ENCODE measurements around the gene DNAJC6. TPM values are rescaled to one million over a fixed set of nuclear protein-coding genes. Genes with fewer than 3 reads are reported as not detected.

Gene DNAJC6
- total RNA-seq, 1 experiment from 2014 or later, result 6.2 TPM

DNA sequence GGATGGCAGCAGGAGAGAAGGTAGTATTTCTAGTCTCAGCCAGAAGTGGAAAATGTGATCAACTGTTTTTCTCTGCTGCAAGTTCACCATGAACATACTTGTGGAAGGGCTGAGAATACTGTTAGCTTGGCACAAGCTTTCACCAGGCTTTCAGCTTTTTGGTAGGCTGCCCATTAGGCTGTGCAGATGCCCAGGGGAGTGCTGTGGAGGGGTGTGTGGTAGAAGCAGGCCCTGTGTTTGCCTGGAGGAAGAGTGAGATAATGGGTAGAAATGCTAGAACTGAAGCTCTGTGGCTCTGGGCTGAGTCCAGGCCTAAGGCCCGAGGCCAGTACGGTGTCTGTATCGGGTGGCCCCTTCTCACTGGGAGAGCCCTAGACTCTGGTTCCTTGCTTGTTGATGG is 9.8 kb downstream of the DNAJC6 start:
- peaks cover 6% of the 10 kb centered on the region for H3K36me3 Mint-ChIP-seq (ENCODE audit: insufficient read depth, unreplicated experiment)
- ChIA-PET CTCF (interaction anchor here (0.6 kb wide), 1 partner anchor 10 kb away, joined by 4 read pairs; the partner anchor contains the start of gene DNAJC6), POLR2A (no interaction called here)
- DNase-seq, result no peak
- H3K27ac Mint-ChIP-seq (ENCODE audit: unreplicated experiment), result no peak overlapping the region
- TF ChIP-seq, protein P1, sequence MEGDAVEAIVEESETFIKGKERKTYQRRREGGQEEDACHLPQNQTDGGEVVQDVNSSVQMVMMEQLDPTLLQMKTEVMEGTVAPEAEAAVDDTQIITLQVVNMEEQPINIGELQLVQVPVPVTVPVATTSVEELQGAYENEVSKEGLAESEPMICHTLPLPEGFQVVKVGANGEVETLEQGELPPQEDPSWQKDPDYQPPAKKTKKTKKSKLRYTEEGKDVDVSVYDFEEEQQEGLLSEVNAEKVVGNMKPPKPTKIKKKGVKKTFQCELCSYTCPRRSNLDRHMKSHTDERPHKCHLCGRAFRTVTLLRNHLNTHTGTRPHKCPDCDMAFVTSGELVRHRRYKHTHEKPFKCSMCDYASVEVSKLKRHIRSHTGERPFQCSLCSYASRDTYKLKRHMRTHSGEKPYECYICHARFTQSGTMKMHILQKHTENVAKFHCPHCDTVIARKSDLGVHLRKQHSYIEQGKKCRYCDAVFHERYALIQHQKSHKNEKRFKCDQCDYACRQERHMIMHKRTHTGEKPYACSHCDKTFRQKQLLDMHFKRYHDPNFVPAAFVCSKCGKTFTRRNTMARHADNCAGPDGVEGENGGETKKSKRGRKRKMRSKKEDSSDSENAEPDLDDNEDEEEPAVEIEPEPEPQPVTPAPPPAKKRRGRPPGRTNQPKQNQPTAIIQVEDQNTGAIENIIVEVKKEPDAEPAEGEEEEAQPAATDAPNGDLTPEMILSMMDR (IDR thresholded peaks at IDR 0.05; ENCODE audit: insufficient read depth in 1 of 2, low read depth in 1 of 2, low read length in 1 of 2, severe bottlenecking in 1 of 2, unreplicated experiment in 1 of 2), result no peak
- Histone ChIP-seq H3K27me3 (replicated peaks; ENCODE audit: control insufficient read depth, insufficient read depth, low read length) (no peaks in the 10 kb centered on the region), H3K4me1 (no peaks in the 10 kb centered on the region), H3K9me3 (no peaks in the 10 kb centered on the region), H3K36me3 (ENCODE audit: control insufficient read depth, insufficient read depth, low read length) (no peaks in the 10 kb centered on the region), H3K4me3 (ENCODE audit: low read depth, low read length) (no peak overlapping the region)
- no peaks in the 10 kb centered on the region for H3K27me3 Mint-ChIP-seq (ENCODE audit: insufficient read depth, unreplicated experiment)
- BruUV-seq (replicated peaks), result no TSS peak
- H3K4me1 Mint-ChIP-seq (ENCODE audit: low read depth, unreplicated experiment), result no peaks in the 10 kb centered on the region
- no peaks in the 10 kb centered on the region for H3K9me3 Mint-ChIP-seq (ENCODE audit: unreplicated experiment)
- intact Hi-C loops (cut with micrococcal nuclease; ENCODE audit: unreplicated experiment), result no loop called here
- no peak overlapping the region for H3K4me3 Mint-ChIP-seq (ENCODE audit: unreplicated experiment)

DNA sequence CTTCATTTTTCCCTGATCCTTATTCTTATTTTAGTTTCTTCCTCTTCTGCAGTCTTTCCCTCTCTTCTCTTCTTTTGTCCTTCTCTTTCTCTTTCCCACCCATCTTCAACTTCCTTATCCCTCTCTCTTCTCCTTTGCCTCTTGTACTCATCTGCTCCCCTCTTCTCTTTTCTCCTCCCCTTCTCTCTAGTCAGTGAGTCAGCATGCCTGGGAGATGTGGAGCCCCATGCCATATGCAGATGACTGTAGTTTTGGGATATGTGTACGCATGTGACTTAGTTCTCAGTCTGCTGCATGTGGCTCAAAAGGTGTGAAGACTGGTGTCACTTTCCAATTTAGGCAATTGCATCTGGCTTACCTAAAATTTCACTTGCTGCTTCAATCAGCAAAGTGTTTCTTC is 10.4 kb downstream of the DNAJC6 start:
- ChIA-PET POLR2A (no interaction called here), CTCF (no interaction called here)
- BruUV-seq (replicated peaks), result no TSS peak
- H3K4me3 ChIP-seq (ENCODE audit: low read depth, low read length), result no peak overlapping the region
- no peaks in the 10 kb centered on the region for H3K9me3 Mint-ChIP-seq (ENCODE audit: unreplicated experiment)
- H3K4me1 Mint-ChIP-seq (ENCODE audit: low read depth, unreplicated experiment), result no peaks in the 10 kb centered on the region
- no peaks in the 10 kb centered on the region for H3K27me3 Mint-ChIP-seq (ENCODE audit: insufficient read depth, unreplicated experiment)
- no peaks in the 10 kb centered on the region for H3K36me3 ChIP-seq (ENCODE audit: control insufficient read depth, insufficient read depth, low read length)
- intact Hi-C loops (cut with micrococcal nuclease; ENCODE audit: unreplicated experiment), result no loop called here
- H3K4me3 Mint-ChIP-seq (ENCODE audit: unreplicated experiment), result no peak overlapping the region
- DNase-seq, result no peak
- TF ChIP-seq, protein P1 (IDR thresholded peaks at IDR 0.05; ENCODE audit: insufficient read depth in 1 of 2, low read depth in 1 of 2, low read length in 1 of 2, severe bottlenecking in 1 of 2, unreplicated experiment in 1 of 2), result no peak
- no peaks in the 10 kb centered on the region for H3K4me1 ChIP-seq
- peaks cover 6% of the 10 kb centered on the region for H3K36me3 Mint-ChIP-seq (ENCODE audit: insufficient read depth, unreplicated experiment)
- no peaks in the 10 kb centered on the region for H3K9me3 ChIP-seq
- no peaks in the 10 kb centered on the region for H3K27me3 ChIP-seq (replicated peaks; ENCODE audit: control insufficient read depth, insufficient read depth, low read length)
- H3K27ac Mint-ChIP-seq (ENCODE audit: unreplicated experiment), result no peak overlapping the region

DNA sequence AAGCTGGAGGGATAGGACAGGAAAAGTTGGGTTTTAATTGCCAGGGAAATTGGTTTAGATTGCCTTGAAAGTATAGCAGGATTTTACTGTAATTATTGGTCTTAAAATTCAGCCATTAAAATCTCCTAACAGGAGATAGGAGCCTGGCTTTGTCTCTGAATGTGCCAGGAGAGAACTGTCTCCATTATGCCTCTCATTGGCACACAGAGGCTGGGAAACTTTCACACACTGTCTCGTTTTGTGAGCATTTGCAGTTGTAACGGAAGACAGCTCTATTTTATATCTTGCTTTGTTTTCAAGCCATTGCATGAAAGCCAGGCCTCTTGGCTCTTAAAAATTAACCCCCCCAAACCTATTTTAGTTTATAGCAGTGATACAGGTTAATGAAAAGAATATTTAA is 12.5 kb downstream of the DNAJC6 start:
- ChIA-PET POLR2A (no interaction called here), CTCF (no interaction called here)
- no peaks in the 10 kb centered on the region for H3K4me1 ChIP-seq
- H3K36me3 ChIP-seq (ENCODE audit: control insufficient read depth, insufficient read depth, low read length), result no peaks in the 10 kb centered on the region
- no peaks in the 10 kb centered on the region for H3K4me1 Mint-ChIP-seq (ENCODE audit: low read depth, unreplicated experiment)
- no peaks in the 10 kb centered on the region for H3K9me3 Mint-ChIP-seq (ENCODE audit: unreplicated experiment)
- TF ChIP-seq, protein P1 (IDR thresholded peaks at IDR 0.05; ENCODE audit: insufficient read depth in 1 of 2, low read depth in 1 of 2, low read length in 1 of 2, severe bottlenecking in 1 of 2, unreplicated experiment in 1 of 2), result no peak
- no peaks in the 10 kb centered on the region for H3K27me3 ChIP-seq (replicated peaks; ENCODE audit: control insufficient read depth, insufficient read depth, low read length)
- H3K36me3 Mint-ChIP-seq (ENCODE audit: insufficient read depth, unreplicated experiment), result peaks cover 6% of the 10 kb centered on the region
- H3K9me3 ChIP-seq, result no peaks in the 10 kb centered on the region
- no peak for DNase-seq
- BruUV-seq (replicated peaks), result no TSS peak
- H3K27ac Mint-ChIP-seq (ENCODE audit: unreplicated experiment), result no peak overlapping the region
- no peaks in the 10 kb centered on the region for H3K27me3 Mint-ChIP-seq (ENCODE audit: insufficient read depth, unreplicated experiment)
- intact Hi-C loops (cut with micrococcal nuclease; ENCODE audit: unreplicated experiment), result no loop called here
- H3K4me3 Mint-ChIP-seq (ENCODE audit: unreplicated experiment), result no peak overlapping the region
- no peak overlapping the region for H3K4me3 ChIP-seq (ENCODE audit: low read depth, low read length)

Data from Caco-2 (cell line).